ENCODE data around the gene DCTN3.

DCTN3 gene

DNA sequence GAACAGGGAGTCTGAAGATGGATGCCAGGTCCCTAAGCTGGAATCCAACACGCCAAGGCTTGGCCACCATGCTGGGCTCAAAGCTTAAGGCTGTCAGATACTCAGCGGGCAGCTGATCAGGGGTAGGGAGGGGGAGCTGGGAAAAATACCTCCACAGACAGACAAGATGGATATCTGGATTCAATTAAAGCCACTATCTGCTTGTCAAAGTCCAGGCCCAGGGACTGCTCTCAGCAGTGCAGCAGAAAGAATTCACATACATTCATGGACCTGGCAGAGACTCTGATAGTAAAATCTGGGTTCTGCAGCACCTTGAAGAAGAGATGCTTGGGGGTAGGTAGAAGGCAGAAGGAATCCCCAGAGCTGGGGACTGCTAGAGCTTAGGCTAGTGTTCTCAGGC is 5.2 kb downstream of the DCTN3 start:
- no peak for DNase-seq

DNA sequence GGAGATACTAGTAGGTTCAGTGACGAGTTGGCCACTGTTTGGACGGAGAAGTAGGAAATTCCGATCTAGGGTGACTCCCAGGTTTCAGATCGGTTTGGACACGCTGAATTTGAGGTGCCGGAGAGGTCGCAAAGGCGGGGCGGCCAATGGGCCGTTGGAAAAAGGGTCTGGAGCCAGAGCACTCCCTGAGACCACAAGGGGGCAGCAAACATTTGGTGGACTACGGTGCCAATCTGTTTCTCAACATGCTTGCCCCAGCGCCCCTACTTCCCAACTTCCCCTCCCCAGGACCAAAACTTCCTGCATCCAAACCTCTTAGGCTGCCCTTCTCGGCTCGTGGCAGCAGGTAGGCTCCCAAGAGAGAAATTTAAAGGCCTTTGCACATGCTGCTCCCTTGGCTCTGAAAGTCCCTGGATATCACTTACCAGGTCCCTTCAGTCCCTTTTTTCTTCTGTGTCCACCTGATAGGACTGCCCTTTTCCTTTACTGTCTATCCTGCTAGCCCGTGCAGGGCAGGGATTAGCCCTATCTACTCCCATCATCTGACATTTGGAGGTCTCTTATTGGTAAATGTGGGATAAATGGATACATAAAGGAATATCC is 7.4 kb downstream of the DCTN3 start:
- peak; percentile 19 for DNase-seq

DNA sequence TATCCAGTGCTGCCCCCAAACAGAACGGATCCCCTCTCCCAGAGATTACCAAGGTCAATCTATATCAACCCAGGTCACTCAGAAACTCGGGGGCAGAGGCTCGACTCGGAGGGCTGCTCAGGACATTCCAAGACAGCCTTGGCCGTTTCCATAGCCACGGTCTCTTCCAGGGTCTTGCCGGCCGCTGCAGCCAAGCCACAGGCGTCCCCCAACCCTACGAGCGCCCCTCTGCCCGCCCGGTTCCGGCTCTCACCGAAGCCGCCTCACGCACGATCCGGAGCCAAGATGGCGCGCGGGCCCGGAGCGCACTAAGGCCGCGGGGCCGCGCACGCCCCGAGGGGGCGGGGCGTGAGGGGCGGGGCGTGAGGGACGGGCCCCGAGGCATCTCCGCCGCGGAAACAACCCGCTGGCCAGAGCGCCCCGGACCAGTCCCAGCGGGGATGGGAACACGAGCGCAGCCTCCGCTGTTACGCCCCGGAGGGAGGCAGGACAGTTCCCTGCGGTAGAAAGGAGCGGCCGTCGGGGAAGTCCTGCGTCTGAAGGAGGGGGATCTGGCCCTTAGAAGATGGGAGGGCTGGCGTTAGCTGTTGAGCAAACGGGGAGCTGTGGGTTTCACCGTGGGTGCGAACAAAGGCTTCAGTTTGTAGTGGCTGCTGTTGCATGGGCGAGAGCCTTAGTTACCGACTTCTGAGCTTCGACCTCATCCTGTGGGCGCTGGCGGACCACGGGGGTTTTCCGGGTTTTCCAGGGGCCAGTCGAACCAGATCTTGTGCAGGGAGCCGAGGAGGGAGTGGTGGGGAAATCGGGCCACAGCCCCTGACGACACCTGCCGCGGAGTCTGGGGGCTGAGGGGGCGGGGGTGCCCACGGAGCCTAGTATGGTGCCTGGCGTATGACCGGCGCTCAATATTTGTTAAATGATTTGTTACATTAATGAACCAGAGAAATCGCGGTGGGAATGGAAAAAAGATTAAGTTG is 8.2 kb downstream of the DCTN3 start, which contains the start of gene RPP25L:
Gene RPP25L (minus strand): TSS at position 287 of the 977 bp plus-strand sequence. CDS start 801 bp downstream, outside the sequence.
- peak; percentile 58 for DNase-seq

DNA sequence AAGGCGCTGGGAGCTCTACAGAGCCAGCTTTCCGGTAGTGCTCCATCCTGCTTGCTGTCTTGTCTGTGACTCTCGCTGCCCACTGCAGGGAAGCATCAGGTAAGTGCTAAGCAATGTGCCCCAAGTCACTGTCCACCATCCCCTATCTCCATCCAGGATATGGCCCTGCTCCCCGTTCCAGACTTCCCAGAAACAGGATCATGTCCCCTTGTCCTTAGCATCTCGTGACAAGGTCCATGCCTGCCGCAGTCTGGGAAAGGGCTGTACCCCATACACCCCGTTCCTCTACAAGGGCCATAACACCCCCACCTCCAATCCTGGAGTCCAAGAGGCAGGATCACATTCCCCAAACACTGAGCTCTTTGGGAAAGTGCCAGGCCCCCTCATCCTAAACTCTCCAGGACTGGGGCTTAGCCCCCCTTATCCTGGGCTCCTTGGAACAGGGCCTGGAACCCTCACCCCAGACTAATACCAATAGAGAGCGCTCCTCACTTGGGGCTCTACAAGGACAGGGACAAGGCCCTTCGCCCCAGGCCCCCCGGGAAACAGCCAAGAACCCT is 9.0 kb downstream of the DCTN3 start:
- no peak for DNase-seq

DNA sequence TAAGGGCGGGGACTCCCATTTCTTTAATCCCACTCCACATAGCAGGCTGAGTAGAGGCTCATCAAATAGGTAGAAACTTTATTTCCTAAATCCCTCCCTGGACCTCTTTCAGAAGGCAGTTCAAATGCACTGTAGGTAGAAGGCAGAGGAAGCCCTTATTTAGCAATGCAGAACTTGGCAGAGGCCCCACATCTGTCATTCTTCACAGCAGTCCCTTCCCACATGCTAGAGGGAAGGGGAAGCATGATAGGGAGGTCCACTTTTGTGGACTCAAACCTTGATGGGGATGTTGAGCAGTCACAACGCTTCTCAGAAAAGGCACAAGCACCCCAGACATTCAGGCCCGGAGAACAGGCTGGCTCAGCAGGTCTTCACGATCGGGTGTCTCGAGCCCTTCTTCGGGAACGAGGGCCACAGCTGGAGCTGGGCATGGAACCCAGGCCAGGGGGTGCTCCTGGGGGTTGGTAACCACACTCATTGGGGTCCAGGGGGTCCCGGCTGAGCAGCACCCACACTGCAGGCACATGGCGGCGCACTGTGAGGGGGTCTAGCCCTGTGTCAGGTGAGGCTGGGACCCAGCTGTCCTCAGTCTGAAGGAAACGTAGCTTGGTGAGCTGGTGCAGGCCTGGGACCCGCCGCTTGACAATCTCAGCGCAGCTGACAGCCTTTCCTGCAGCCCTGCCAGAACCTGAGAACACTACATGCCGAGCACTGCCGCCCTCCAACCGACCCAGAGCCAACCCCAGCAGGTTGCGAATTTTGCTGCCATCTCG is 9.7 kb downstream of the DCTN3 start:
- no peak for DNase-seq

DNA sequence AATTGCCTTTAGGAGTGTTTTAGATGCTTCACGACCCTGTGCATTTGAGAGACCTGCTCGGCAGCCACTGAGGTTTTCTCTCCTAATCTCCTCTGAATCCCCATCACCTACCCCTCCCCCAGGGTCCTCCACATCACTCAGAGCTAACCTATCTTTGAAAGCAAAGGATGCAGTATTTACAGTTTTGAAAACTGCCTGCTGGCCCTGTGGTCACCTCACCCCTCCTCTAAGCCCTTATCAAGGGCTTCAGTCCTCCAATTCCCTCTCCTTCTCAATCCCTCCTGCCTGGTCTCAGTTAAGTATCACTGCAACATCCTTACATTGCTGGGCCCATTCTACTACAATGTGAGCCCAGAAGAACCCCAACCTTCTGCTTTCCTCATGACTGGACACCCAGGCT is 13.0 kb downstream of the DCTN3 start:
- DNase-seq = no peak

DNA sequence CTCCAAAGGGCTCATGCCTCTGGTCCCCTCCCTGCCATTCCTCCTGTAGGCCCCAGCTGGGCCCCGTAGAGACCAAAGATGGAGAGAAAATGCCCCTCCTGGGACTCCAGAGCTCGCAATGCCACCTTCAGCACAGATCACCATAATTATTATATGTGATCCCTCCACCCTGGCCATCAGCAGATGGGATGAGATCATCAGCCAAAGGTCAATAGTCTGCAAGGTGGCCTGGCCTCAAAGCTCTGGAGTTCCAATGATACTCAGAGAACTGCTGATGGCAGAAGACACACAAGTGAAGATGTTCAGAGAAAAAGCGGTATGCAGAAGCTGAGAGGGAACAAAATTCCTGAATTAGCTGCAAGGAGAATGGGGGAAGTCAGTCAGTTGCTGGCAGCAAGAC is 13.4 kb downstream of the DCTN3 start:
- DNase-seq = no peak

DNA sequence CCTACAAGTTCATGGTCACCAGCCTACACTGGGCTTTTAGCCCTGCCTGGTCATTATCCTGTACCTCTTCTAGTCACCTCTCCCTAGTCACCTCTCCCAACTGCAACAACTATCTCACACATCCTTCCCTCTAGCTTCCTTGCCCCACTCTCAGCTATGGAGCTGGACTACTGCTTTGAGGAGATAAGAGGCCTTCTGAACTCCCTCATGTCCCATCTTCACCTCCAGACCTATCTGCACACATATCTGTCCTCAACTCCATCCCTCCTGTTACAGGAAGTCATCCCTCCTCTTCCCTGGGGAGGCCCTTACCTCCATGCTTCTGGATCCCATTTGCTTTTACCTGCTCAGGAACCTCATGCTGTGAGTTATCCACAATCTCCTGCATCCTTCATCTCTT is 14.1 kb downstream of the DCTN3 start:
- DNase-seq = no peak

DNA sequence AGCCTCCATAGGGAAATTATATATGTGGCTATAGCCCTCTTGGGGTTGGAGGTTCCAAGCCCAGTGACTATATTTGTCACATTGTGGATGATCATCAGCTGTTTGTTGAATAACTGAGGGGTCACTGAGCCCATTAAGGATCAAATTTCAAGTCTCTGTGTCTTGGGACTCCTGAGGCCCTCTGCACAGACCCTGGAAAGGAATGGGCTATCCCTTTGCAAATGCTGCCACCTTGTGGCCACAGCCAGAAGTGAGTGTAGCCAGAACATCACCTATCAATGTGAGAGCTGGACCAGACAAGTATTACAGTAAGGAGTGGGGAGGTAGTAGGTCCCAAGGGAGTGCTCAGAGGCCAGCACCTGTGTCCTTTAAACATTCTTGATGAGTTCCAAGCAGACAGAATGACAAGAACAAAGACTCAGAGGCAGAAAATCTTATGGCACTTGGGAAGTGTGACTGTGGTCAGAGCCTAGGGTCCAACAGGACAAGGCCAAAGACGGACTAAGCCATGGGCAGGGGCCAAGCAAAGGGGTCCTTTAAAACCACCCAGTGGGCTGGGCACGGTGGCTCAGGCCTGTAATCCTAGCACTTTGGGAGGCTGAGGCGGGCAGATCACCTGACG is 16.6 kb downstream of the DCTN3 start:
- DNase-seq = peak; percentile 38

DNA sequence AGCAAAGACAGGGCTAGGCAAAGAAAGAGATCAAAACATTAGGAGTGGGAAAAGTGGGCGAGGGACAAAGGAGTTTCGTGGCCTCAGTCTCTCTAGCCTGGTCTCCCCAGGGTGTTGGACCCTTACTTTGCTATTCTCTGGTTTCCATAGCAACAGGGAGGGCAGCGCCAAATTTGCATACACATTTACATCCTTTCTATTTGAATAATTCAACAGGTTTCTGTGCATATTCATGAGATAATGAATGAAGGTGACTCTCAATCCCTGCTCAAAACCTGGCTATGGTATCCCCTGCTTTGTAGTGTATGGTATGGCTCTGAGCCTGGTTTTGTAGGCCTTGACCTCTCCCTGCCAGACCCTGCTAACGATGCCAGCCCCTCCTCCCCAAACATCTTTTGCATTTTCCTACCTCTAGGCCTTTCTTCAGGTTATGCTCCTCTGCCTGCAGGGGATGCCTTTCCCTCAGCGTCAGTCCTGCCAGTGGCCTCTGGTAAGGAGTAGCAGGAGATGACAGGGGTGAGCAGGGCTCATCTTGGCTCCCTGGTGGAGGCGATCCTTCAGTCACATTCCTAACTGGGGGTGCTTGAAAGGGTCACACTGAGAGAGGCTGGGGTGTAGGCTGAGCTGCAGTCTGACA is 18.2 kb downstream of the DCTN3 start:
- no peak for DNase-seq

DNA sequence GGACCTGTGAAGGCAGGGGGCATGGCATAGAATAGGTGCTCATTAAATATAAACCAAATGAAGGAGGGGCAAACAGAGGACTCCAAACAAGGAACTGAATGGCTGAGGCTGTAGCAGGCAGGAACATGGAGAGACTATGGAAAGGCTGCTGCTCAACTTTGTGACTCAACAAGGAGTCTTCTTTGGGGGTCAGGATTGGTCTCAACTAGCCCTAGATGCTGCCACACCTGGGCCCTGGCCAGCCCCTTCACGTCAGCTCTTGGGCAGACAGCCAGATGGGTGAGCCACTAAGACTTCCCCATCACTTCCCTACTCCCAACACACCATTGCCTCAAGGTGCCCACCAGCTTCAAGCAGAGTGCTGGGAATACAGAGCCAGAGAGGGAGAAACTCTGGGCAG is 19.4 kb downstream of the DCTN3 start:
- DNase-seq = no peak

DNA sequence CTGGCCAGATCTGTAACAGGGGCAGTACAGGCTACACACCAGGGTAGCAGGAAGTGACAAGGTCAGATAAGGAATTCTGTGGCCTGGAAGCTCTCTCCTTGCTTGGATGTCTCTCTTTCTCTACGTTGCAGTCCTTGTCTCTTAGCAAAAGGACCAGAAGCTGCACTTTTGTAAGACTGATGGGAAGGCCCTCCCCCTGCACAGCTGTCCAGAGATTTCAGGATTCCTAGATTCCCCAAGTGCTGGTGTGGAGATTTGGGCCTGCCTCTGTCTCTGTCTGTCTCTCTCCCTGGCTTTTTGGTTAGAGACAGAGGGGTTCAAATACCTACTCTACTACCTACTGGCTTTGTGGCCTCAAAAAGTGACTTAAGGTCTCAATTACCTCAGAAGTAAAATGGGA is 20.7 kb downstream of the DCTN3 start:
- DNase-seq = no peak

DNA sequence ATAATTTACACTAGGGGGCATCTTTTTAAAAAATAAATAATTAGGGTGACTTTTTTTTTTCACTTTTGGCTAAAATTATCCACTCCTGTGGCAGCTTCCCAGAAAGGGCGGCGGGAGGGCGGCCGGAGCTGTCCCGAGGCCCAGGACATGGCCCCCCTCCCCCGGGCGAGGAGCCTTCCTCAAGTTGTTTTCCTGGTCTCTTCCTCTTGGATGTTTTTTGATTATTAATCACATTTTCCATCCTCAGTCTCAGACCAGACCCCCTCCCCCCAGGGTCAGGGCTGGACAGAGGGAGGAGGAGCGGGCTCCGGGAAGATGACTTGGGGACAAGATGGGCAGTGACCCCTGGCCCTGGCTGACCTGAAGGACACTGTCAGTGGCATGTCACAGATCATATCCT is 26.1 kb downstream of the DCTN3 start:
- no peak for DNase-seq

DNA sequence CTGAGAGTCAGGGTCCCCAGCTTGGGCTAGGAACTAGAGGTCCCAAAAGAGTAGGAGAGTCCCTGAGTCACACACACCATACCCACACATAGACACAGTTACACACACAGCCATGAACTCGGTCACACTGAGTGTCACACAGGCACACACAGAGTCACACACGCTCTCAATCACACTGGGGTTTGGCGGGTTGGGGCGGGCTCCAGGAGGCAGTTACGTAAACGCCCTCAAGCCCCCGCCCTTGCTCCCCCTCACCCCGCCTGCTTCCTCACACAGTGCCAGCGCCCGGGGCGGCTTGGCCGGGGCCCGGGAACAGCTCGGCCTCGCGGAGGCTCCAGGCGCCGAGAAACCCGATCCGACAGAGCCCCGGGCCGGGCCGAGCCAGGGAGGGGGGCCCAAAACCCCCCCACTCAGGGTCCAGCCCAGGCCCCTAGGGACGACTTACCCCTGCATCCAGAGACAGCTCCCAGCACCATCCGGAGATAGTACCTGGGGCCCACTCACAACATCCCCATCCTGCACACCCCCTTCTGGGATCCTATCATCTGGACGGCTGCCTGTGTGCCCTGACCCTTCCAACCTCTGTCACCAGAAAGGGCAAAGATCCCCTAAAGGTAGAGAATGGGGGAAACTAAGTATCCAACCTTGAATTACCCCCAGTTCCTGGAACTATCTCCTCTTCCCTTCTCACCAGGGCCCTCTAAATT is 27.2 kb downstream of the DCTN3 start:
- DNase-seq = no peak

DNA sequence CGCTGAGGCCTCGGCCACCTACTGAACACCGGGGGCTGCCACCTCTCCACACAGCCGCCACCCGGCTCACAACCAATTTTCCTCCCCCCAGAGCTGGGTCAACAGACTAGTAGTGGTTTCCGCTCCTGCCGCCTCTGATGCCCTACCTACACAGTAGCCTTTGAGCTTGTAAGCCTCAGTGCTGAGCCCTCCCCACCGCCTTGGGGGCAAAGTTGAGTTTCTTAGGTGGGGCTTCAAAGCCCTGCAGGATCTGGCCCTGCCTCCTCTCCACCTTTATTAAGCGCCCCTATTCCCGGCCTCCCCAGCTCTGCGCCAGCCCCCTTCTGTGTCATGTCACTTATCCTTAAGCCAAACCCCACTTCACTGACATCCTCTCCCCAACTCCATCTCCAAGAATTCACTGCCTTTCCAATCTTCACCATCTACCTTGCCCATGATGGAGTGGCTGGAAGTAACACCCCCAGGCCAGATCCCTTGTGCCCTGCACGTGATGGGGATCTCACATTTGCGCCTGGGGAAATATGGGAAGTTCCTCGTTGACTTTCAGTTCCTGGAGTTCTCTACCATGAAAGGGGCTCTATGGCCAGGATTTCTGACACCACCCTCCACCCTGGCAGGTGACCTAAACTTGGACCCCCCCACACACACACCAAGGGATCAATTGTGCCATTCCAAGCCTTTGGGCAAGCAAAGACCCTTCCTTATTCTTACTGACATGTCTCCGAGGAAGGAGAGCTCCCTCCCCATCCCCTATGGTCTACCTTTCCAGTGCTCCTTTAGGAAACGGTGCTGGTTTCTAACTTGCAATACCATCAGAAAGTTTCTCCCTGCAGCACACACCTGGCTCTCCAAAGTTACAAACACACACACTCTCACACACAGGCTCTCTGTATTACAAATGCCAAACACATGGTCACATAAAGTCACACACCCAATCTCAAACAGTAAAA is 28.1 kb downstream of the DCTN3 start:
- no peak for DNase-seq

DNA sequence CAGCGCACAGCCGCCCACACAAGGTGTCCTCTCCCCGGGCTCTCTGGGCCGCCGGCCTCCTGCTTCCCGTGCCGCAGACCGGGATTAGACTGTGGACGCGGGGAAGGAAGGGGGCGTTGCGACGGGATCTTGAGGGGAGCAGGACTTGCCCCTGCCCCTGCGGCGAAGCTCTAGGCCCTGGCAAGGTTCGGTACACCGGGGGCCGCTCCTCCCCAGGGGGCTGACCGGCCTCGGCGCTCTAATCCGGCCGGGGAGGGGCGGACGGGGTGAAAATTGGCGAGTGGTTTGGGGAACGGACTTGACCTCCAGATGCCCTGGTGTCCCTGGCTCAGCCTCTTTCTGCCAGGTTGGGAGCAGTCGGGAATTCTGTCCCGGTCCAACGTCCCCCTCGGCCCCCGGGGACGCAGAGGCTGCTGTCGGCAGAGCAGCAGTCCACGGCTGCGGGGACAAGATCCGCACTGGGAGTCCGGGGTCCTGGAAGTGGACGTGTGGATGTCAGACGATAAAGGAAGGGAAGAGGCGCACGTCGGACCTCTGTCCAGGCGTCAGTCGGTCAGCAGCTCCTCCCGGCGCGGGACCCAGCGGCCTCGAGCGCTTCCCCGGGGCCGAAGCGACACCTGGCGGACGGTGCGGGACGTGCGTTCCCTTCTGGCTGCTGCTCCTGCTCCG is 28.9 kb downstream of the DCTN3 start:
- no peak for DNase-seq

DNA sequence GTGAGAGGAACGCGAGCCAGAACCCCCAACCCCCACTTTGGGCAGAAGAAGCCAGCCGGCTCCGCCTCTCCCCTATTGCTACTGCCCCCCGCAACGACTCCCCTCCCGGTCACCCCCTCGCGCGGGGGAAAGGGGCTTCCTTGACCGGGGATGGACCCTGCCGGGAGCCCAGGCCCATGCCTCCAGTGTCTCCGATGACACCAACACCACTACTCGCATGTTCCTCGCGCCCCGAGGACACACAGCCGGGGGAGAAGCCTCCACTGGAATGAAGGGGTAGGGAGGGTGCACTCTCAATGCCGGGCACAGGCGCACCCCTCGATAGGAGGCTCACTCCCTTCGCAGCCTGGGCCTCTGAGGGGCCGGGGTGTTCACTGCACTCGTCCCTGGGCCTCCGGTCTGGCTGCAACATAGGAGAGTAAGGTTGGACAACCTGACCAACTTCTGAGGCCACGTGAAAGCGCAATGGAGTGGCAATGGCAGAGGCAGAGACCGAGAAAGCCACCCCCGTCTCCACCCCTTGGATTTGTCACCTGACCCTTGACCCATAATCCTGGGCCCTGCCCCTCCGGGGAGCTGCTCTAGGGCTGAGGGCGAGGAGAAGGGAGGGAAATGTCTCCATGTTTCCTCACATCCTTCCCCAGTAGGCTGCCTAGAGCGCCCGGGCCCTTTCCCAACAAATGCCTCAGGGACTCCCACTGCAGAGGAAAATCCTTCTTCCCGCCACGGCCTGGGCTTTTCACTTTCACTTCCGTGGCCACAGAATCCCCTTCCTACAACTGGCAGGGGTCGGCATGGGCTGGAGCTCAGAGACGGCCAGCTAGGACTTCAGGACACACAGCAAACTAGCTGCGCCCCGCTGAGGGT is 29.7 kb downstream of the DCTN3 start:
- DNase-seq = no peak

DNA sequence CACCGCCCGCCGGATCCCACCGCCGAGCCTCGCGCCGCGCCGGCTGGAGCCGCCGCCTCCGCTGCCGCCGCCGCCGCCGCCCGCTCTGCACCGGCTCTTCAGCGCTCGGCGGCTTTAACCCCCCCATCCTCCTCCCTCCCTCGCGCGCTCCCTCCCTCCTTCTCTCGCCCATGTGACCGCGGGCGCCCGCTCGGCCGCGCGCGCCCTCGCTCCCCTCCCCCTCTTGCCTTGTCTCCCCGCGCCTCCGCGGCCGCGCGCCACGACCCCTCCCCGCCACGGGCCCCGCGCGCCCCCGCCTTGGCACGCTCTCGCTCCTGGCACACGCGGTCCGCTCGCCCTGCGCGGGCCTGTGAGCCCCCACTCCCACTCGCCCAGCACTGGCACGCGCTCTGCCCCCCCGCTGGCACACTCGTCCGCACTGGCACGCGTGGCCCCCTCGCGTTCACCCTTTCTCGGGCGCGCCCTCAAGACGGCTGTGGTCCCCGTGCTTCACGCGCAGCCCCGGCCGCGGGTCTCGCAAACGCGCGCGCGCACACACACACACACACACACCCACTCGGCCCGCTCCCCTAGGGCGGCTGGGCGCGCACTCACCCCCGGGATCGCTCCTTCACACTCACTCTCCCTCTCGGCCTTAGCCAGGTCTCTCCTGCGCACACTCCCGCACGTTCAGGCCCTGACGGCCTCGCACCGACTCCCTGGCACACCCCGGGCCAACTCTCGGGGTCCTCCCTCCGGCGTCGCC is 30.5 kb downstream of the DCTN3 start, which contains the start of gene CNTFR:
Gene CNTFR (minus strand): TSS at position 89 of the 745 bp plus-strand sequence. CDS start 20,743 bp downstream, outside the sequence.
- peak; percentile 35 for DNase-seq
